T-cell (primary cell): ENCODE results near the gene GRM7. TPM values are rescaled to one million over a fixed set of nuclear protein-coding genes. Genes with fewer than 3 reads are reported as not detected.

Source experiments
- ATAC-seq, 4 experiments: fragments of 200-7000 bp in 3 of 4; fragments of 150-1000 bp in 1 of 4; cut with Tn5 transposase; replicated peaks in 1 of 4; 1 replicate in 3 of 4; 2 replicates in 1 of 4; pipeline ENCODE4 v1.10.0; 2021; ENCODE audit warnings: moderate library complexity in 3 of 4, mild to moderate bottlenecking in 2 of 4, moderate number of reproducible peaks in 1 of 4
- CTCF ChIA-PET, 2 donors: fragments of 300-600 bp; sonication (Branson Sonifier 250); formaldehyde crosslinking; loops; one replicate each; lab custom pipeline; 2022; ENCODE audit warnings: antibody characterized with exemption in 2 of 2; lab: Charles Lee
- POLR2A ChIA-PET, 2 donors: fragments of 300-600 bp; sonication (Branson Sonifier 250); formaldehyde crosslinking; loops; one replicate each; lab custom pipeline; 2022; ENCODE audit warnings: antibody characterized with exemption in 2 of 2; lab: Charles Lee
- DNase-seq, 35 experiments: peaks; one replicate each; pipeline versions ENCODE4 v3.0.0 to v3.0.0-alpha.2; 2013 to 2023
- H3K27ac ChIP-seq: one replicate; pipeline ENCODE4 v1.5.1; 2013; ENCODE audit warnings: low read length
- H3K27me3 ChIP-seq, 2 experiments: replicated peaks in 1 of 2; 1 replicate in 1 of 2; 2 replicates in 1 of 2; pipeline versions ENCODE4 v1.6.1 to v1.7.0; 2013; ENCODE audit warnings: low read length in 1 of 2, mixed read lengths in 1 of 2; ENCODE audit not compliant: control insufficient read depth in 2 of 2, insufficient read depth in 2 of 2; ENCODE audit errors: extremely low read depth in 1 of 2
- H3K36me3 ChIP-seq, 2 donors: 1 replicate in 1 of 2; 2 replicates in 1 of 2; pipeline versions ENCODE4 v1.6.1 to v1.7.0; 2013; ENCODE audit warnings: low read length in 1 of 2; ENCODE audit not compliant: control insufficient read depth in 2 of 2, insufficient read depth in 1 of 2; ENCODE audit errors: extremely low read depth in 1 of 2
- H3K4me1 ChIP-seq, 2 experiments: 1 replicate in 1 of 2; 2 replicates in 1 of 2; pipeline versions ENCODE4 v1.6.1 to v1.7.0; 2013; ENCODE audit warnings: low read length in 2 of 2, mixed read lengths in 1 of 2; ENCODE audit not compliant: insufficient read depth in 2 of 2, control insufficient read depth in 1 of 2; ENCODE audit errors: extremely low read depth in 1 of 2
- H3K4me3 ChIP-seq, 2 donors: 1 replicate in 1 of 2; 2 replicates in 1 of 2; pipeline versions ENCODE4 v1.5.1 to v1.7.0; 2013; ENCODE audit warnings: mild to moderate bottlenecking in 2 of 2, low read length in 1 of 2, moderate library complexity in 1 of 2; ENCODE audit not compliant: control insufficient read depth in 1 of 2; ENCODE audit errors: extremely low read depth in 1 of 2
- H3K9me3 ChIP-seq: 2 replicates; pipeline ENCODE4 v1.7.0; 2013
- H3K27ac Mint-ChIP-seq, 2 donors: one replicate each; pipeline ENCODE4 v1.8.0; 2020 to 2021; ENCODE audit warnings: mild to moderate bottlenecking in 2 of 2, mixed read lengths in 2 of 2
- H3K27me3 Mint-ChIP-seq, 2 donors: one replicate each; pipeline ENCODE4 v1.8.0; 2021 to 2022; ENCODE audit warnings: mixed read lengths in 2 of 2
- H3K36me3 Mint-ChIP-seq: one replicate; pipeline ENCODE4 v1.8.0; 2021; ENCODE audit warnings: mixed read lengths
- H3K4me1 Mint-ChIP-seq, 3 donors: one replicate each; pipeline ENCODE4 v1.8.0; 2020 to 2022; ENCODE audit warnings: mixed read lengths in 3 of 3, mild to moderate bottlenecking in 1 of 3
- H3K4me3 Mint-ChIP-seq, 3 donors: one replicate each; pipeline ENCODE4 v1.8.0; 2020 to 2022; ENCODE audit warnings: mild to moderate bottlenecking in 3 of 3, mixed read lengths in 3 of 3, moderate library complexity in 3 of 3
- H3K9me3 Mint-ChIP-seq, 3 donors: one replicate each; pipeline ENCODE4 v1.8.0; 2020 to 2022; ENCODE audit warnings: mixed read lengths in 3 of 3
- WGBS: methylation state at CpG from one replicate; pipeline ENCODE4 v1.1.5; 2013; ENCODE audit warnings: missing lambda C conversion rate; ENCODE audit not compliant: insufficient coverage; 5-methylcytosine and 5-hydroxymethylcytosine counted together
- total RNA-seq, 35 experiments: library from RNA in 6 of 35; stranded (reverse) in 6 of 35; fragments of 120-200 nt in 1 of 35; gene quantifications; one replicate each; pipeline versions ENCODE4 v1.2.1 to v1.2.4 and lab custom pipeline; 2013 to 2026

GRM7 gene
- total RNA-seq, 5 donors from 2014 or later (not counting 1 experiment from before 2014, with no cell fraction given), result not detected

DNA sequence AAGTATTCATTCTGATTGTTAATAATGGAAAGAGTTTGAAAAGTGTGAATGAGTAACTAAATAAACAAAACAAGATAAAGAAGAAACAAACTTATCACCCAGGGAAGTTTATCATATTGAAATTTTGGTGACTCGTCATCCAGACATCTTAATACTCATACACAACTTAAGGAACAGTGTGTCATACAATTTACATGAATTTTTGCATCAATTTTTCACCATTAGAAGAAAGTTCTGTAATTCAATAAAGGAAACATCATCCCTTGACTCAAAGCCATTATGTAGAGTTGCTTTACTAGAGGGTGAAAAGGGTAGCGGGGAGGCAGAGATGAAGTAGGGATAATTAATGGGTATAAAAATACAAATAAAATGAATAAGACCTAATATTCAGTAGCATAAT lies 536.2 kb downstream of the GRM7 start:
- H3K4me1 ChIP-seq, result no peaks in the 10 kb centered on the region
- H3K4me3 ChIP-seq, result no peak overlapping the region
- ChIA-PET CTCF (no interaction called here), POLR2A (no interaction called here)
- ATAC-seq, result no peak
- Mint-ChIP-seq H3K9me3 (peaks cover 0 to 4% (median 2%) of the 10 kb centered on the region in 3 donors), H3K4me1 (no peaks in the 10 kb centered on the region), H3K27ac (no peak overlapping the region), H3K36me3 (no peaks in the 10 kb centered on the region), H3K4me3 (no peak overlapping the region), H3K27me3 (no peaks in the 10 kb centered on the region)
- no peaks in the 10 kb centered on the region for H3K9me3 ChIP-seq
- H3K36me3 ChIP-seq, result no peaks in the 10 kb centered on the region
- DNase-seq, result no peak
- no CpG with 5 or more reads among the region's 2 CpGs for WGBS
- H3K27me3 ChIP-seq, result no peaks in the 10 kb centered on the region
- no peak overlapping the region for H3K27ac ChIP-seq

DNA sequence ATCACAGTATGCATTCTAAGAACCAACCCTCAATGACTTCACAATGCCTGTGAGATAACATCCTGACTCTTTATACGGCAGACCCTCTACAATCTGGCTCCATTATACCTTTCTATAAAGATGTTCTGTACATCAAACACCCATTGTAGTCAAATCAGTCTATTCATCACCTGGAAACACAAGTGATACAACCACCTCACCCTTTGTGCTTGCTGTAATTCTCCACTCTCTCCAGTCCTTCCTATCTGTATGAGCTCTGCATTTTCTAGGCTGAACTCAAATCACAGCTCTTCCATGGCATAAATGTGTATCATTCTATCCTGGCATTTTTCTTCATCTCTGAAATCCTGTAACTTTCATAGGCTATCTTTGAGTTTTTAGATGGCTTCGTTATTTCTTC lies 539.4 kb downstream of the GRM7 start:
- no peak for DNase-seq
- ATAC-seq, result no peak
- Mint-ChIP-seq H3K4me3 (no peak overlapping the region), H3K9me3 (peaks cover 0 to 2% (median 0%) of the 10 kb centered on the region in 3 donors), H3K4me1 (no peaks in the 10 kb centered on the region), H3K36me3 (no peaks in the 10 kb centered on the region), H3K27ac (no peak overlapping the region), H3K27me3 (no peaks in the 10 kb centered on the region)
- Histone ChIP-seq H3K27ac (no peak overlapping the region), H3K9me3 (no peaks in the 10 kb centered on the region), H3K27me3 (no peaks in the 10 kb centered on the region), H3K4me1 (no peaks in the 10 kb centered on the region), H3K4me3 (no peak overlapping the region), H3K36me3 (no peaks in the 10 kb centered on the region)
- 75% methylated on average over 1 of the region's 2 CpGs for WGBS
- ChIA-PET POLR2A (no interaction called here), CTCF (no interaction called here)

DNA sequence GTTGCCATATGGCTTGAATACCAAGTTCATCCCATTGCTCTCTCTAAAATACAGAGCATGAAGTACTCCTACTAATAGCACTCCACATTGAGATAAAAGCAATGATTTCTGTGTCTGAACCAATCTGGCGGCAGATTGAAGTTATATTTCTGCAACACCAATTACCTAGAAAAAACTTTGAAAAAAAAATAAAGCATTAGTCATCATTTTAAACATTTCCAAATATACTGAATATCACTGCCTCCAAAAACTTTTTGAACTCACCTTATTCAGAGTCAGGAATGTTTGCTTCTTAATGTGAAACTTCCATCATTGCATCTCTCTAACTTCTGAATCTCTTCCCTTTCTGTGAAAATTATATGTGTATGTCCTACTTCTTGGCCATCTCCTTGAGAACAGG lies 540.5 kb downstream of the GRM7 start:
- Histone ChIP-seq H3K36me3 (no peaks in the 10 kb centered on the region), H3K4me1 (no peaks in the 10 kb centered on the region), H3K27me3 (no peaks in the 10 kb centered on the region), H3K4me3 (no peak overlapping the region), H3K9me3 (no peaks in the 10 kb centered on the region), H3K27ac (no peak overlapping the region)
- ChIA-PET POLR2A (no interaction called here), CTCF (no interaction called here)
- Mint-ChIP-seq H3K27ac (no peak overlapping the region), H3K36me3 (no peaks in the 10 kb centered on the region), H3K9me3 (no peaks in the 10 kb centered on the region), H3K4me1 (no peaks in the 10 kb centered on the region), H3K4me3 (no peak overlapping the region), H3K27me3 (no peaks in the 10 kb centered on the region)
- WGBS, result 89% methylated on average over 1 of the region's 1 CpG
- DNase-seq (no peak), ATAC-seq (no peak)

DNA sequence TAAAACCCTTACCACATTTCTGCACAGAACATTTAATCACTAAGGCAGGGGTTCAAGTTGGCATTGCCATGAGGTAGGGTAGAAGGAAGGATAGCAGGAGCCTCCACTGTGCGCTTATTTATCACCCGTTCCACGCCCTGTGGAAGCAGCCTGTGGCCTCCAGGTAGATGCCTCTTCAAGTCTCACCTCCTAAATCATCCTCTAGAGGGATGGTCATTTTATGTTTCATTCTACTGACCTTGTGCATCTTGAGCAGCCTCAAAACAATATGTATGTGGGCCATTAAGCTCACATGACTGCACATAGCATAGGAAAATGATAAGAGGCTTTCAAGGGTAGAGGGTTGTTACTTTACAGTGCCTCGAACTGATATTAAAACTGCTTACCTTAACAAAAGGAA lies 546.2 kb downstream of the GRM7 start:
- H3K4me1 ChIP-seq, result no peaks in the 10 kb centered on the region
- POLR2A ChIA-PET, result no interaction called here
- no peak overlapping the region for H3K27ac Mint-ChIP-seq
- DNase-seq (no peak), ATAC-seq (no peak)
- no peaks in the 10 kb centered on the region for H3K36me3 ChIP-seq
- no peak overlapping the region for H3K4me3 Mint-ChIP-seq
- H3K27me3 ChIP-seq, result no peaks in the 10 kb centered on the region
- H3K9me3 ChIP-seq, result no peaks in the 10 kb centered on the region
- no peak overlapping the region for H3K4me3 ChIP-seq
- CTCF ChIA-PET, result no interaction called here
- no peaks in the 10 kb centered on the region for H3K27me3 Mint-ChIP-seq
- no peaks in the 10 kb centered on the region for H3K4me1 Mint-ChIP-seq
- no peaks in the 10 kb centered on the region for H3K36me3 Mint-ChIP-seq
- WGBS, result no CpG with 5 or more reads among the region's 4 CpGs
- H3K9me3 Mint-ChIP-seq, result peaks cover 0 to 3% (median 0%) of the 10 kb centered on the region in 3 donors
- no peak overlapping the region for H3K27ac ChIP-seq

DNA sequence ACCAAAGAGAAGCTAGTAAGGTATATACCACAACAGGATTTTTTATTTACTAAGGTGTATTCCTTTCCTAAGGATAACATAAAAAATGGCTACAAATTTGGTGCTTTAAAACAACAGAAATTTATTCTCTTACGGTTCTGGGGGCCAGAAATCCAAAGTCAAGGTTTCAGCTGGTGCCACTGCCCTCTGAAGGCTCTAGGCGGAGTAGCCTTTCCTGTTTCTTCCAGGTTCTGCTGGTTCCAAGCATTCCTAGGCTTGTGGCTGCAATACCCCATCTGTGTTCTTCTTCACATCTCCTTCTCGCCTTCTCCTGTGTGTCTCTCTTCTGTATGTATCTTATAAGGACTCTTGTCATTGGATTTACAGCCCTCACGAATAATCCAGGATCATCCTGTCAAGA lies 549.9 kb downstream of the GRM7 start:
- Mint-ChIP-seq H3K27me3 (no peaks in the 10 kb centered on the region), H3K27ac (no peak overlapping the region), H3K36me3 (no peaks in the 10 kb centered on the region), H3K9me3 (peaks cover 0 to 5% (median 0%) of the 10 kb centered on the region in 3 donors), H3K4me1 (no peaks in the 10 kb centered on the region), H3K4me3 (no peak overlapping the region)
- no peak overlapping the region for H3K27ac ChIP-seq
- no peaks in the 10 kb centered on the region for H3K27me3 ChIP-seq
- no peaks in the 10 kb centered on the region for H3K4me1 ChIP-seq
- H3K9me3 ChIP-seq, result no peaks in the 10 kb centered on the region
- no peak for ATAC-seq
- no peak overlapping the region for H3K4me3 ChIP-seq
- no peaks in the 10 kb centered on the region for H3K36me3 ChIP-seq
- whole genome bisulfite sequencing, result 63% methylated on average over 2 of the region's 4 CpGs
- ChIA-PET POLR2A (no interaction called here), CTCF (no interaction called here)
- DNase-seq, result no peak

DNA sequence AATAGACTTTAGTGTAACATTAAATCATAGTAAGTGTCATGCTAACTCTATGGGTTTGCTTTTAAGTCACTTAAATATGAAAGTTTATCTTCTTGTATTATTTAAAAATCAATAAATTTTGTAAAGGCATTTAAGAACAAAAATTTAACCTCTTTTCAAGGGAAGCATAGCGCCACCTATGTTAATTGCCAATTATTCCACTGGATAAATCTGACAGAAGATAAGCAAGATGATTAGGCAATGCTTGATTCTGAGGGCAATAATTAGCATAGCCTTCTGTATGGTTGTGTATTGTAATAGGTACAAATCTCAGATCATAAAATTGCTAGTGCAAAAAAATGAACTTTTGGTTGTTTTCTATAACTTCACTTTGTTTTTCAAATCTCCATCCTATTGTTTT lies 560.1 kb downstream of the GRM7 start:
- no CpG with 5 or more reads among the region's 1 CpG for WGBS
- no peaks in the 10 kb centered on the region for H3K27me3 Mint-ChIP-seq
- H3K4me3 Mint-ChIP-seq, result no peak overlapping the region

DNA sequence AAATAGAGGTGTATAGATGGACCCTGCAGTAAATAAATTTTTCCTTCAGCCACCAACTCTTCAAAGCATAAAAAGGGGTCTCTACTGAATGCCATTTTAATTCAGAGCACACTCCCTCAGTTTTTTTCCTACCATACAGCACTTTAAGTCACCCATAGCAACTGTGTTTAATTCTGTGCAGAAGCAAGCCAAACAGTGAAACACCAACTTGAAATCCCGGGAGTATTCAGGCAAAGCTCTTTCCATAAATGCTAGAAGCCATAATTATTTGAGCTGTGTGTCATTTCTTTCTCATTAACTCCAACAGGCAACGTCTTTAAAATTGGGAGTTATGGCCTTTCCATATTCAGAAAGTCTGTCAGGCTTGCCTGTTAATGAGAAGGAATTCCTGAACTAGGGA lies 562.1 kb downstream of the GRM7 start:
- H3K27me3 ChIP-seq, result no peaks in the 10 kb centered on the region
- Mint-ChIP-seq H3K4me3 (no peak overlapping the region), H3K4me1 (no peaks in the 10 kb centered on the region), H3K27ac (no peak overlapping the region), H3K27me3 (no peaks in the 10 kb centered on the region), H3K36me3 (no peaks in the 10 kb centered on the region), H3K9me3 (peaks cover 0 to 2% (median 2%) of the 10 kb centered on the region in 3 donors)
- ChIA-PET POLR2A (no interaction called here), CTCF (no interaction called here)
- H3K36me3 ChIP-seq, result no peaks in the 10 kb centered on the region
- no peak overlapping the region for H3K4me3 ChIP-seq
- H3K4me1 ChIP-seq, result no peaks in the 10 kb centered on the region
- H3K9me3 ChIP-seq, result no peaks in the 10 kb centered on the region
- no CpG with 5 or more reads among the region's 2 CpGs for WGBS
- no peak for ATAC-seq
- no peak for DNase-seq
- H3K27ac ChIP-seq, result no peak overlapping the region

More for the DNA sequence above, 560.1 kb downstream of the GRM7 start:
- Histone ChIP-seq H3K4me3 (no peak overlapping the region), H3K9me3 (no peaks in the 10 kb centered on the region), H3K27ac (no peak overlapping the region), H3K27me3 (no peaks in the 10 kb centered on the region), H3K36me3 (no peaks in the 10 kb centered on the region), H3K4me1 (no peaks in the 10 kb centered on the region)
- CTCF ChIA-PET, result interaction anchor here in 1 of 2 donors (0.6 kb wide), 1 partner anchor 1761 kb away, joined by 3 read pairs; no protein-coding TSS in a partner anchor
- POLR2A ChIA-PET, result no interaction called here
- no peaks in the 10 kb centered on the region for H3K36me3 Mint-ChIP-seq
- H3K9me3 Mint-ChIP-seq, result peaks cover 0 to 2% (median under 1%) of the 10 kb centered on the region in 3 donors
- H3K4me1 Mint-ChIP-seq, result no peaks in the 10 kb centered on the region
- DNase-seq (no peak), ATAC-seq (no peak)
- H3K27ac Mint-ChIP-seq, result no peak overlapping the region
